PC-3 (cell line): ENCODE measurements around the gene SCPEP1. TPM values are rescaled to one million over a fixed set of nuclear protein-coding genes. Genes with fewer than 3 reads are reported as not detected.

ENCODE experiments used
- ATAC-seq: fragments of 200-7000 bp; cut with Tn5 transposase; 2 replicates; pipeline ENCODE4 v1.9.1; 2020; ENCODE audit warnings: mild to moderate bottlenecking, moderate library complexity
- BruUV-seq: library from RNA; stranded (reverse); fragments of 400-500 nt; replicated peaks from 2 replicates; lab custom pipeline; 2021; lab: Mats Ljungman, UMichigan
- CTCF ChIA-PET: fragments of 300-600 bp; sonication (Branson Sonifier 250); formaldehyde crosslinking; loops from one replicate; lab custom pipeline; 2022; ENCODE audit warnings: antibody characterized with exemption; lab: Charles Lee
- POLR2A ChIA-PET: fragments of 300-600 bp; sonication (Branson Sonifier 250); formaldehyde crosslinking; loops from one replicate; lab custom pipeline; 2022; ENCODE audit warnings: antibody characterized with exemption; ENCODE audit not compliant: unreplicated experiment; lab: Charles Lee
- DNase-seq: peaks from one replicate; pipeline ENCODE4 v3.0.0-alpha.2; 2015
- H2AFZ ChIP-seq: fragments of 300-600 bp; sonication (generic); 2 replicates; pipeline ENCODE4 v1.6.0; 2016; ENCODE audit warnings: antibody characterized with exemption, low read length
- H3F3A ChIP-seq: fragments of 300-600 bp; sonication (generic); one replicate; pipeline ENCODE4 v1.6.0; 2017; ENCODE audit warnings: antibody characterized with exemption, low read length, control low read depth, mild to moderate bottlenecking; ENCODE audit not compliant: unreplicated experiment
- H3K27ac ChIP-seq: fragments of 300-600 bp; sonication (generic); 2 replicates; pipeline ENCODE4 v1.5.1; 2016; ENCODE audit warnings: mild to moderate bottlenecking, low read length
- H3K27me3 ChIP-seq: fragments of 300-600 bp; sonication (generic); 2 replicates; pipeline ENCODE4 v1.6.1; 2016; ENCODE audit warnings: low read length, mixed read lengths
- H3K36me3 ChIP-seq: fragments of 300-600 bp; sonication (generic); 2 replicates; pipeline ENCODE4 v1.6.1; 2016; ENCODE audit warnings: low read depth, mixed run types, low read length, mixed read lengths
- H3K4me1 ChIP-seq: fragments of 300-600 bp; sonication (generic); 2 replicates; pipeline ENCODE4 v1.5.1; 2016; ENCODE audit warnings: low read length; ENCODE audit not compliant: insufficient read depth
- H3K4me2 ChIP-seq: fragments of 300-600 bp; sonication (generic); 2 replicates; pipeline ENCODE4 v1.6.0; 2016; ENCODE audit warnings: low read length
- H3K4me3 ChIP-seq: fragments of 300-600 bp; sonication (generic); 2 replicates; pipeline ENCODE4 v1.5.1; 2016; ENCODE audit warnings: mild to moderate bottlenecking, low read length, mixed read lengths
- H3K79me2 ChIP-seq: fragments of 300-600 bp; sonication (generic); 2 replicates; pipeline ENCODE4 v1.6.1; 2017; ENCODE audit warnings: low read length, mixed read lengths
- H3K9ac ChIP-seq: fragments of 300-600 bp; sonication (generic); 2 replicates; pipeline ENCODE4 v1.6.0; 2016; ENCODE audit warnings: mild to moderate bottlenecking, low read length
- H3K9me2 ChIP-seq: fragments of 300-600 bp; sonication (generic); replicated peaks from 2 replicates; pipeline ENCODE4 v1.6.1; 2016; ENCODE audit warnings: mixed run types, low read length, mixed read lengths
- H3K9me3 ChIP-seq: fragments of 300-600 bp; sonication (generic); 2 replicates; pipeline ENCODE4 v1.6.1; 2016; ENCODE audit warnings: low read length, mixed read lengths
- H4K20me1 ChIP-seq: fragments of 300-600 bp; sonication (generic); 2 replicates; pipeline ENCODE4 v1.6.1; 2016; ENCODE audit warnings: low read length, mixed read lengths
- EZH2 ChIP-seq: fragments of 300-600 bp; sonication (generic); IDR thresholded peaks from one replicate; pipeline ENCODE4 v1.6.1; 2017; ENCODE audit warnings: antibody characterized with exemption, mild to moderate bottlenecking, low read length; ENCODE audit not compliant: unreplicated experiment
- EZH2phosphoT487 ChIP-seq: fragments of 300-600 bp; sonication (generic); IDR thresholded peaks from 2 replicates; pipeline ENCODE4 v1.6.1; 2018; ENCODE audit warnings: mild to moderate bottlenecking, antibody characterized with exemption, low read length, borderline replicate concordance
- intact Hi-C: fragments of 100-400 bp; cut with micrococcal nuclease; formaldehyde crosslinking; loops from 2 replicates; pipeline ENCODE4 v1.9.0; 2023
- total RNA-seq: library from RNA; depleted of rRNA; stranded (reverse); fragments of >200 nt; gene quantifications from 2 replicates; pipeline ENCODE4 v1.2.3, GENCODE V29; 2014
- TF ChIP-seq, protein P1 (sequence below): fragments of 300-600 bp; sonication (generic); conservative IDR thresholded peaks from 2 replicates; pipeline ENCODE4 v1.5.1; 2017; ENCODE audit warnings: antibody characterized with exemption, low read depth, mild to moderate bottlenecking, low read length

The SCPEP1 gene
- total RNA-seq, 1 experiment from 2014 or later, result 73.3 TPM

DNA sequence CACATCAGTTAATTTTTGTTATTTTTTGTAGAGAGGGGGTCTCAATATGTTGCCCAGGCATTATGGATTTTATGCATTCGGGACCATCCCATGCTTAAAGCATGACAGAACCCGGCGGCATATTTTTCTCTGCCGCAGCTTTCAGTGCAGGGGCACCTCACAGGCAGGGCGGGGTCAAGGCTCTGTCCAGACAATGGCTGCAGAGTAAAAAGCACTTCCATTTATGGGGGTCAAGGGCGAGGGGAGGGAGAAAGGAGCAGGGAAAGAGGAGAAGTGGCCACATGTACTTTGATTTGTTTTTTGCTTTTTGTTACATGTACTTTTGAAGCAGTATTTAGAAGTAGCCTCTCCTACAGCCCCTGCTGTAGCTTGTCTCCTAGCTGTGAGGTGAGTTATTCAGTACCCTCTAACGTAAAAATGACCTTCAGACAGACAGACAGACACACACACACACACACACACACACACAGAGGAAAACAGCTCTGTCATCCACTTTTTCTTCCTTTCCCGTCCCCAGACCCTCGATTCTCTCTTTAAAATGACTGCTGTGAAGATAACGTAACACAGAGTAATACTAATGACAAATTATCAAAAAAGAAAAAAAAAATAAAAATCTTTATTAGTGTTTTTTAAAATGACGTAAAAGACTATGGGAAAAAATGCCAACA, 856 bp upstream of the SCPEP1 start:
- Histone ChIP-seq H3K79me2 (peaks cover 14% of the 10 kb centered on the region; the same call in 1 of the 2 replicates), H3K4me3 (peak overlapping the region; percentile 85), H3K9me3 (no peaks in the 10 kb centered on the region), H3K4me1 (peaks cover 21% of the 10 kb centered on the region), H3K9me2 (no peaks in the 10 kb centered on the region), H4K20me1 (no peaks in the 10 kb centered on the region), H3K36me3 (no peaks in the 10 kb centered on the region), H2AFZ (peak overlapping the region; percentile 89; the same call in 1 of the 2 replicates), H3K27ac (no peak overlapping the region), H3F3A (no peaks in the 10 kb centered on the region), H3K9ac (peak overlapping the region; percentile 22; the same call in 1 of the 2 replicates), H3K27me3 (no peaks in the 10 kb centered on the region), H3K4me2 (peak overlapping the region; percentile 85)
- CTCF ChIA-PET, result interaction anchor here (0.7 kb wide), 1 partner anchor 16 kb away, joined by 3 read pairs; the partner anchor contains the start of gene COIL
- TSS peak; percentile 10 for BruUV-seq
- DNase-seq (no peak), ATAC-seq (no peak)
- POLR2A ChIA-PET, result interaction anchor here (0.7 kb wide), 2 partner anchors 29 to 141 kb away, joined by 7 to 8 read pairs; no protein-coding TSS in a partner anchor
- intact Hi-C loops, result no loop called here
- TF ChIP-seq EZH2 (no peak), EZH2phosphoT487 (no peak)
- TF ChIP-seq, protein P1, sequence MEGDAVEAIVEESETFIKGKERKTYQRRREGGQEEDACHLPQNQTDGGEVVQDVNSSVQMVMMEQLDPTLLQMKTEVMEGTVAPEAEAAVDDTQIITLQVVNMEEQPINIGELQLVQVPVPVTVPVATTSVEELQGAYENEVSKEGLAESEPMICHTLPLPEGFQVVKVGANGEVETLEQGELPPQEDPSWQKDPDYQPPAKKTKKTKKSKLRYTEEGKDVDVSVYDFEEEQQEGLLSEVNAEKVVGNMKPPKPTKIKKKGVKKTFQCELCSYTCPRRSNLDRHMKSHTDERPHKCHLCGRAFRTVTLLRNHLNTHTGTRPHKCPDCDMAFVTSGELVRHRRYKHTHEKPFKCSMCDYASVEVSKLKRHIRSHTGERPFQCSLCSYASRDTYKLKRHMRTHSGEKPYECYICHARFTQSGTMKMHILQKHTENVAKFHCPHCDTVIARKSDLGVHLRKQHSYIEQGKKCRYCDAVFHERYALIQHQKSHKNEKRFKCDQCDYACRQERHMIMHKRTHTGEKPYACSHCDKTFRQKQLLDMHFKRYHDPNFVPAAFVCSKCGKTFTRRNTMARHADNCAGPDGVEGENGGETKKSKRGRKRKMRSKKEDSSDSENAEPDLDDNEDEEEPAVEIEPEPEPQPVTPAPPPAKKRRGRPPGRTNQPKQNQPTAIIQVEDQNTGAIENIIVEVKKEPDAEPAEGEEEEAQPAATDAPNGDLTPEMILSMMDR, result no peak

DNA sequence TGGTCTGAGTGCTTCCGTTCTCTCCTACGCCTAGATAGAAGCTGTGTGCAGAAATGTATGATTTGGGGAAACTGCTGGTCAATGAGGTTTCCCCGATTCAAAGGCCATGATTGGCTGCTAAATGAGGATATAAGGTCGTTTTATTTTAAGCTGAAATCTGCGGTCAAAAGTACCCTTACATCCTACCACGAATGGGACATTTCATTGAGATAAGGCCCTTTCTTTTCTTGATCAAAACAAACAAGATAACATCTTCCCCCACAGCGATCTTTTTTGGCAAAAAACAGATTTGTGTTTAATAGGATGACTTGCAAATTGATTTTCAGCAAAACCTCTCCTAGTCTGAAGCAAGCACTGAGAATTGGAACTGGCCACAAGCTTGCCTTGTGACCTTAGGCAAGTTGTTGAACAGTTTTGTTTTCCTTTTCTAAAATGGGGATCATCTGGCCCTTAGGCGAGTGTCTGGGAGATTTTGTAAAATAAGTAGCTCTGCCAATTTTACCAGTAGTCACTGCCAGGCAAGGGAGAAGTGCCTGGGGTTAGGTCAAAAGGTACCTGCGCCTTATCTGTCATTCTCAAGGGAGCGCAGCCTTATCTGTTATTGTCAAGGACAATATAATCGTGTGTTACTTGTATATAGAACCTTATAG, 635 bp downstream of the SCPEP1 start:
- ChIA-PET CTCF (interaction anchor here (0.5 to 0.9 kb wide), 7 partner anchors 10 to 385 kb away, joined by 3 to 11 read pairs (median 4); no protein-coding TSS in a partner anchor), POLR2A (interaction anchor here (0.5 to 0.7 kb wide), 4 partner anchors 10 to 874 kb away, joined by 3 to 10 read pairs (median 6); no protein-coding TSS in a partner anchor)
- Histone ChIP-seq H2AFZ (peak overlapping the region; percentile 89), H3K36me3 (no peaks in the 10 kb centered on the region), H3K27me3 (no peaks in the 10 kb centered on the region), H3K4me3 (peak overlapping the region; percentile 85), H3K79me2 (peaks cover 14% of the 10 kb centered on the region; the same call in 1 of the 2 replicates), H3K9me2 (no peaks in the 10 kb centered on the region), H3F3A (no peaks in the 10 kb centered on the region), H3K9ac (peak overlapping the region; percentile 59), H3K4me1 (peaks cover 17% of the 10 kb centered on the region), H4K20me1 (no peaks in the 10 kb centered on the region), H3K4me2 (peak overlapping the region; percentile 85), H3K27ac (no peak overlapping the region), H3K9me3 (no peaks in the 10 kb centered on the region)
- intact Hi-C loops, result loop anchor here (1.0 kb wide), 1 partner anchor 76 kb away; no protein-coding TSS in a partner anchor
- peak; percentile 21 for DNase-seq
- TSS peak; percentile 70 for BruUV-seq
- TF ChIP-seq, protein P1, result no peak
- TF ChIP-seq EZH2phosphoT487, result no peak
- no peak for TF ChIP-seq EZH2
- peak; percentile 6; the same call in 1 of the 2 replicates for ATAC-seq
